Spleen (tissue), 11 donors: Measurements from ENCODE around the gene FANCE. TPM values are rescaled to one million over a fixed set of nuclear protein-coding genes. Genes with fewer than 3 reads are reported as not detected.

Experiments used
- DNase-seq: peaks from one replicate; pipeline ENCODE4 v3.0.0-alpha.2; 2020
- H3K27ac ChIP-seq, 8 donors: fragments of 200-600 bp; sonication (generic) in 7 of 8; 1 replicate in 4 of 8; 2 replicates in 4 of 8; pipeline versions ENCODE4 v1.5.0 to v1.8.0; 2016 to 2021; ENCODE audit warnings: inconsistent platforms in 4 of 8, mild to moderate bottlenecking in 4 of 8, moderate library complexity in 1 of 8
- H3K27me3 ChIP-seq, 7 donors: fragments of 200-600 bp; sonication (generic) in 6 of 7; replicated peaks in 1 of 7; 1 replicate in 4 of 7; 2 replicates in 3 of 7; pipeline versions ENCODE4 v1.5.0 to v1.8.0; 2016 to 2021; ENCODE audit warnings: inconsistent platforms in 3 of 7, mild to moderate bottlenecking in 1 of 7
- H3K36me3 ChIP-seq, 6 donors: fragments of 200-600 bp; sonication (generic) in 5 of 6; 1 replicate in 4 of 6; 2 replicates in 2 of 6; pipeline versions ENCODE4 v1.5.0 to v1.8.0; 2016 to 2021; ENCODE audit warnings: inconsistent platforms in 2 of 6
- H3K4me1 ChIP-seq, 6 donors: fragments of 200-600 bp; sonication (generic) in 5 of 6; 1 replicate in 3 of 6; 2 replicates in 3 of 6; pipeline versions ENCODE4 v1.5.0 to v1.8.0; 2016 to 2021; ENCODE audit warnings: inconsistent platforms in 3 of 6
- H3K4me3 ChIP-seq, 8 donors: fragments of 200-600 bp; sonication (generic) in 7 of 8; 1 replicate in 4 of 8; 2 replicates in 4 of 8; pipeline versions ENCODE4 v1.5.0 to v1.8.0; 2016 to 2021; ENCODE audit warnings: inconsistent platforms in 4 of 8, mild to moderate bottlenecking in 4 of 8, moderate library complexity in 2 of 8
- H3K9me3 ChIP-seq, 8 donors: fragments of 200-600 bp; sonication (generic) in 7 of 8; 1 replicate in 4 of 8; 2 replicates in 4 of 8; pipeline versions ENCODE4 v1.5.0 to v1.8.0; 2016 to 2021; ENCODE audit warnings: inconsistent platforms in 4 of 8
- POLR2A ChIP-seq, 3 donors: fragments of 450-650 bp; IDR thresholded peaks; one replicate each; pipeline ENCODE4 v1.5.1; 2017; ENCODE audit warnings: antibody characterized with exemption in 3 of 3, mild to moderate bottlenecking in 1 of 3
- POLR2AphosphoS5 ChIP-seq, 3 donors: sonication (generic); formaldehyde crosslinking; IDR thresholded peaks; one replicate each; pipeline ENCODE4 v1.5.1; 2017; ENCODE audit warnings: antibody characterized with exemption in 3 of 3
- whole genome bisulfite sequencing, 5 donors: extraction: QIAGEN DNeasy Blood & Tissue Kit in 3 of 5; methylation state at CpG; one replicate each; pipeline versions ENCODE4 v1.1.5 to v1.1.7; 2013 to 2018; 5-methylcytosine and 5-hydroxymethylcytosine counted together
- intact Hi-C: fragments of 100-400 bp; cut with DNase I; formaldehyde crosslinking; loops from one replicate; pipeline ENCODE4 v1.15.0; 2023; ENCODE audit warnings: low total_unique reads
- polyA plus RNA-seq, 3 donors: library from polyadenylated mRNA; stranded (reverse); fragments of 200-250 nt; gene quantifications; one replicate each; pipeline ENCODE4 v1.2.1, GENCODE V29; 2013
- total RNA-seq, 7 donors: library from RNA; depleted of rRNA in 3 of 7; stranded (reverse); fragments of >200 nt in 3 of 7; fragmentation: NEBNext Ultra II Directional in 4 of 7; extraction: Animal tissue kit (Norgen Biotek cat#: 25700) in 4 of 7; gene quantifications; one replicate each; pipeline versions ENCODE4 v1.1.0 to v1.2.1, GENCODE V29; 2016 to 2021
- TF ChIP-seq, protein P1 (sequence below), 11 experiments: fragments of 200-600 bp in 7 of 11; fragments of 450-650 bp in 4 of 11; sonication (generic) in 4 of 11; IDR thresholded peaks in 8 of 11; conservative IDR thresholded peaks in 3 of 11; 1 replicate in 7 of 11; 2 replicates in 4 of 11; pipeline versions ENCODE4 v1.4.0 to v1.8.0; 2016 to 2021; ENCODE audit warnings: antibody characterized with exemption in 11 of 11, inconsistent platforms in 4 of 11, mild to moderate bottlenecking in 1 of 11
- donor health status: healthy with polysubstance abuse.
- donor health status: DM: no; HTN: no; CAD: no; lungs with moderate emphysema.
- donor health status: DM: no; HTN: no; CAD: no.
- donor health status: Bipolar disorder and iron deficiency.
- donor health status: healthy.
- donor health status: DM: no; HTN: no; CAD: no.
- donor health status: DM: yes; HTN: yes; CAD: no.

Gene FANCE
- total and polyA plus RNA-seq, 10 donors: 2.9 to 5.8 (median 4.2) TPM

DNA sequence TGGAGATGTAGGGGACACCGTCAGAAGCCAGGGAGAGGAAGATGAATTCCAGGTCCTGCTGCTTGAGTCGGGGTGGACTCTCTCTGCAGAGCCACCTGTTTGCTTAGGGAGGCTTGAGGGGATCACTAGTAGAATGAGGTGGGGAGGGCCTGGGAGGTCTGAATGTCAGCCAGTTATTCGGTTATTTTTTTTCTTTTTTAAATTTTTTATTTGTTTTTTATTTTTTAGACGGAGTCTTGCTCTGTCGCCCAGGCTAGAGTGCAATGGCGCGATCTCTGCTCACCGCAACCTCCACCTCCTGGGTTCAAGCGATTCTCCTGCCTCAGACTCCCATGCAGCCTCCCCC, 36.4 kb downstream of the FANCE start:
- Histone ChIP-seq H3K4me1 (peaks cover 0 to 96% (median 33%) of the 10 kb centered on the region in 6 donors), H3K4me3 (no peak overlapping the region), H3K27ac (peak overlapping the region in 4 of 8 donors; percentile 17 to 59 (median 38)), H3K36me3 (no peaks in the 10 kb centered on the region), H3K27me3 (peaks cover 0 to 32% (median 3%) of the 10 kb centered on the region in 7 donors), H3K9me3 (no peaks in the 10 kb centered on the region)
- TF ChIP-seq POLR2AphosphoS5 (IDR thresholded peaks at IDR 0.05): no peak
- TF ChIP-seq, protein P1, sequence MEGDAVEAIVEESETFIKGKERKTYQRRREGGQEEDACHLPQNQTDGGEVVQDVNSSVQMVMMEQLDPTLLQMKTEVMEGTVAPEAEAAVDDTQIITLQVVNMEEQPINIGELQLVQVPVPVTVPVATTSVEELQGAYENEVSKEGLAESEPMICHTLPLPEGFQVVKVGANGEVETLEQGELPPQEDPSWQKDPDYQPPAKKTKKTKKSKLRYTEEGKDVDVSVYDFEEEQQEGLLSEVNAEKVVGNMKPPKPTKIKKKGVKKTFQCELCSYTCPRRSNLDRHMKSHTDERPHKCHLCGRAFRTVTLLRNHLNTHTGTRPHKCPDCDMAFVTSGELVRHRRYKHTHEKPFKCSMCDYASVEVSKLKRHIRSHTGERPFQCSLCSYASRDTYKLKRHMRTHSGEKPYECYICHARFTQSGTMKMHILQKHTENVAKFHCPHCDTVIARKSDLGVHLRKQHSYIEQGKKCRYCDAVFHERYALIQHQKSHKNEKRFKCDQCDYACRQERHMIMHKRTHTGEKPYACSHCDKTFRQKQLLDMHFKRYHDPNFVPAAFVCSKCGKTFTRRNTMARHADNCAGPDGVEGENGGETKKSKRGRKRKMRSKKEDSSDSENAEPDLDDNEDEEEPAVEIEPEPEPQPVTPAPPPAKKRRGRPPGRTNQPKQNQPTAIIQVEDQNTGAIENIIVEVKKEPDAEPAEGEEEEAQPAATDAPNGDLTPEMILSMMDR (IDR thresholded peaks at IDR 0.05 in 8 of 11, conservative IDR thresholded peaks at IDR 0.05 in 3 of 11): no peak
- TF ChIP-seq POLR2A (IDR thresholded peaks at IDR 0.05): no peak
- intact Hi-C loops: no loop called here
- no peak for DNase-seq
- 75 to 82% (median 77%) methylated on average over 9 of the region's 9 CpGs for WGBS, 5 donors

DNA sequence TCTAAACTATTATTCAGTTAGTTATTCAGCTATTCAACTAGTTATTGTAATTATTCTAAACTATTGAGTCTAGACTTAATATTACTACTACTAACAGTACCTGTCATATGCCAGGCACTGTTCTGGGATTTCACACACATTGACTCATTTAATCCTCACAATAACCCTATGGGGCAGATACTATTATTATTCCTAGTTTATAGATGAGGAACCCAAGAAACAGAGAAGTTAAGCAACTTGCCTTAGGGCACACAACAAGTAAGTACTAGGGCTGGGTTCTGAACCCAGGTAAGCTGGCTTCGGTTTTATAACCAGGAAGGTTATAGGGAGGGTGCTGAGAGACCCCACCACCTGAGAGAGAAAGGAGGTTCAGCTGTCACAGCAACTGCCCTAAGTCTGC, 36.9 kb downstream of the FANCE start:
- intact Hi-C loops: no loop called here
- no peak for DNase-seq
- H3K4me1 ChIP-seq: peaks cover 0 to 96% (median 38%) of the 10 kb centered on the region in 6 donors
- no peak for TF ChIP-seq POLR2A (IDR thresholded peaks at IDR 0.05)
- no peak for TF ChIP-seq POLR2AphosphoS5 (IDR thresholded peaks at IDR 0.05)
- TF ChIP-seq, protein P1 (IDR thresholded peaks at IDR 0.05 in 8 of 11, conservative IDR thresholded peaks at IDR 0.05 in 3 of 11): no peak
- peak overlapping the region in 3 of 8 donors; percentile 26 to 55 (median 43) for H3K27ac ChIP-seq
- H3K36me3 ChIP-seq: no peaks in the 10 kb centered on the region
- no peak overlapping the region for H3K4me3 ChIP-seq
- no peaks in the 10 kb centered on the region for H3K9me3 ChIP-seq
- 74 to 100% (median 81%) methylated on average over 1 of the region's 1 CpG for WGBS, 5 donors
- peaks cover 0 to 32% (median 3%) of the 10 kb centered on the region in 7 donors for H3K27me3 ChIP-seq

DNA sequence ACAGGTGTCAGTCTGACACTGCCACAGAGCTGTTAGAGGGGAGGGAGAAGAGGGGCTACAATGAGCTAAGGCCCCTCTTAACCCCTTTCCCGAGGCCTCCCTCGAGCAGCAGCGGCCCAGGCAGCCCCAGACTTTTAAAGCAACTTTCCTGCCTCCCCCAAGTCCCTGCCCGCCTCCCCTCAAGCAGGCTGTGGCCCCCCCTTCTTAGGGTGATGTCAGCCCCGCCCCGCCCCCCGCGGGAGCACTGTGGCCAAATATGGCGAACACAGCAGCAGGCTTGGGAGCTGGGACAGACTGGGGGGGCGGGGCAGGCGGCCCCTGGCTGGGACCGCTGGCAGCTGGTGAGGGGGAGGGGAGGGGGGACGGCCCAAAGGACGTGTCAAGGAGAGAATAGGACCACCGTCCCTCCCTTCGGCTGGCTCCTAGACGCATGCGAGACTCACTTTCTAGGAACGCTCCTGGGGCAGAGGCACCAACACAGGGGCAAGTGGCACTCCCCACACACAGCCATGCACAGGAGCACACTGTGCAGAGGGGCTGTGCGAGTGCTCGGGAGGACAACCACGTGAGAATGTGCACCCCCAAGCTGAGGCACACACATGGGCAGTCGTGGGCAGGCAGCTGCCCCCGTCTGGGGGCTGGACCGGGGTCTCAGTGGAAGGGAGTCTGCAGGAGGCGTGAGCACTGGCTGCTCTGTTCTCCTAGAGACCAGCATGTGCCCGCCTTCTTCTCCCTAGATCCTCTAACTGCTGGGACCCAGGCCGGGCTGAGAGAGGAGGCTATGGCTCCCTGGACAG, 38.1 kb downstream of the FANCE start:
- Histone ChIP-seq H3K27me3 (peaks cover 0 to 42% (median 3%) of the 10 kb centered on the region in 7 donors), H3K36me3 (no peaks in the 10 kb centered on the region), H3K4me3 (no peak overlapping the region), H3K4me1 (peaks cover 0 to 97% (median 41%) of the 10 kb centered on the region in 6 donors), H3K27ac (peak overlapping the region in 5 of 8 donors; percentile 6 to 55 (median 26)), H3K9me3 (no peaks in the 10 kb centered on the region)
- intact Hi-C loops: no loop called here
- no peak for DNase-seq
- WGBS, 5 donors: 42 to 56% (median 50%) methylated on average over 17 to 28 of the region's 28 CpGs
- TF ChIP-seq POLR2A (IDR thresholded peaks at IDR 0.05): no peak
- TF ChIP-seq, protein P1 (IDR thresholded peaks at IDR 0.05 in 8 of 11, conservative IDR thresholded peaks at IDR 0.05 in 3 of 11): no peak
- TF ChIP-seq POLR2AphosphoS5 (IDR thresholded peaks at IDR 0.05): peak in 2 of 3 donors; percentile 17 to 33

DNA sequence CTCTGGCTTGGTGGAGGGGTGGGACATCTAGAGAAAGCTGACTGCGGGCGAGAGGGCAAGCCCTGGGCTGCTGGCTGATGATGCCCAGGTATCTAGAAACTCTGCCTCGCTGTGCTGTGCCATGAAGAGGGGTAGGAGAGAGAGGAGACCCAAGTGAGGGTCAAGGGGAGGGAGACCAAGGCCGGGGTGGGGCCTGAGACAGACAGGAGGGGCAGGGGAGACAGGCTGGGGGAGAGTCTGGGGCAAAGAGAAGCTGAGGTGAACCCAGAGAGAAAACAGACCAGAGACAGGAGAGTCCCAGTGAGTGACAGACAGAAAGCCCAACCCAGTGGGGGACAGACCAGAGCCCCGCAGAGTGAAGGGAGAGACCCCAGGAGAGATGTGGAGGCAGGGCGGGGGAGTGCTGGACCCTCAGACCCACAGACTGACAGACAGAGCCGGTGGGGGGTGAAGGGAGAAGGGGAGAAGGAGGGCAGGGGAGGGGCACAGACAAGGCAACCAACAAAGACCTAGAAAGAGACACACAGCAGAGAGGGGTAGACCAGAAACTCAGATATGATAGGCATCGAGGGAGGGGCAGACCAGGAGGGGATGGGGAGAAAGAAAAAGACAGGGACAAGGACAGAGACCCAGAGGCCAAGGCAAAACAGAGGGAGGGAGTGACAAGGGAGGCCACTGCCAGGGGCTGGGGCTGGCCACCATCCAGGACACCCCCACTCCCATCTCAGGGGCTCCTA, 38.9 kb downstream of the FANCE start:
- DNase-seq: no peak
- peaks cover 0 to 97% (median 42%) of the 10 kb centered on the region in 6 donors for H3K4me1 ChIP-seq
- H3K27ac ChIP-seq: peak overlapping the region in 3 of 8 donors; percentile 17 to 55 (median 43)
- no peak for TF ChIP-seq POLR2A (IDR thresholded peaks at IDR 0.05)
- no peak for TF ChIP-seq POLR2AphosphoS5 (IDR thresholded peaks at IDR 0.05)
- TF ChIP-seq, protein P1 (IDR thresholded peaks at IDR 0.05 in 8 of 11, conservative IDR thresholded peaks at IDR 0.05 in 3 of 11): no peak
- intact Hi-C loops: no loop called here
- H3K9me3 ChIP-seq: no peaks in the 10 kb centered on the region
- no peak overlapping the region for H3K4me3 ChIP-seq
- H3K36me3 ChIP-seq: no peaks in the 10 kb centered on the region
- H3K27me3 ChIP-seq: peaks cover 0 to 50% (median 3%) of the 10 kb centered on the region in 7 donors
- 58 to 82% (median 72%) methylated on average over 8 of the region's 8 CpGs for WGBS, 5 donors
